Pons (tissue), 1 donor: ENCODE results near the gene C9orf85.
"Not testable (repeated sequence)": the region's sequence is repeated elsewhere in the genome, so short reads cannot be mapped to it uniquely, and the experiment has no call there.

Source experiments
- DNase-seq: peaks from one replicate; pipeline ENCODE4 v3.0.0-alpha.2; 2016; ENCODE audit warnings: low spot score

The C9orf85 gene

DNA sequence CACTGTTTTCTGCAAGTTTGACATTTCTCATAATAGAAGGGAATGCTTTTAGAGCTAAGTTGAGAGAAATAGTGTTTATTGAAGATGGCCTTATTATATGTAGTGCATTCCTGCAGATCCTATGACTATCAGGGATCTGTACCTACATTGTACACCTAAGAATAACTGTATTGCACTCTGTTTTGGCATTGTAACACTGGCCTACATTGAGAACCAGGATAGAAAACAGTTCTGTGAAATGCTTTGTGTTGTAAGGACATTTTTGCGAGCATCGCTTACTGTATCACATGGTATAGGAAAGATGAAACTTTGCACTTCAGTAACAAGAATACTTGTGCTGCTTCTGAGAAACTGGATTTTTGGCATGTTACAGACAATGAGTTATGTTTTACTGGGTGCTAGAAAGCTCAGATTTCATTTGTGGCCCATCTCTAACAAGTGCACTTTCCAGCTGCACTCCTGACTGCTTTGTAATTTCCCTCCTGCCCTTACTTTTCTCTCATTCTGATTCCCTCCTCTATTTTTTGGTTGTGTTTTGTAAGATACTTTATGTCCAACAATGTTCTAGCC, 30.6 kb downstream of the C9orf85 start:
- DNase-seq, result peak; percentile 70

GRCh38 chr9:71944754-71945375, 33.4 kb downstream of the C9orf85 start:
- peak; percentile 86 for DNase-seq

GRCh38 chr9:71954652-71955051, 43.2 kb downstream of the C9orf85 start:
- DNase-seq, result not testable (repeated sequence)

GRCh38 chr9:71955300-71955915, 44.0 kb downstream of the C9orf85 start:
- no peak for DNase-seq

DNA sequence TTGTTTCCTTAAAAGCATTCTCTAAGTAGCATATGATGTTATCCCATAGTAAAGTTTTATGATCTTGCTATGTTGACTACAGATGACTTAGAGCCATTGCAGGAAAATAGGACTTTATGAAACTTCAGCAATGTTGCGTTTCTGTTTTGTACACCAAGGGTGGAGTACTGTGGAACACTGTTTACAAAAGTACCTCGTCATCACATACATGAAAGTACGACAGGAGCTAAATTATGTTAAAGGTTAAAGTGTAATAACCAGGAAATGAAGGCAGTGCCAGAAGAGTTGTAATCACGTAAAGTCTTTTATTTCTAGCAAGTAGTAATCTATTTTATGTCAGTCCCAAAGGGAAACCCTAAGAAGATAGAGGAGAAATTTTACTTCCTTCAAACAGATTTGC, 50.9 kb downstream of the C9orf85 start:
- no peak for DNase-seq

DNA sequence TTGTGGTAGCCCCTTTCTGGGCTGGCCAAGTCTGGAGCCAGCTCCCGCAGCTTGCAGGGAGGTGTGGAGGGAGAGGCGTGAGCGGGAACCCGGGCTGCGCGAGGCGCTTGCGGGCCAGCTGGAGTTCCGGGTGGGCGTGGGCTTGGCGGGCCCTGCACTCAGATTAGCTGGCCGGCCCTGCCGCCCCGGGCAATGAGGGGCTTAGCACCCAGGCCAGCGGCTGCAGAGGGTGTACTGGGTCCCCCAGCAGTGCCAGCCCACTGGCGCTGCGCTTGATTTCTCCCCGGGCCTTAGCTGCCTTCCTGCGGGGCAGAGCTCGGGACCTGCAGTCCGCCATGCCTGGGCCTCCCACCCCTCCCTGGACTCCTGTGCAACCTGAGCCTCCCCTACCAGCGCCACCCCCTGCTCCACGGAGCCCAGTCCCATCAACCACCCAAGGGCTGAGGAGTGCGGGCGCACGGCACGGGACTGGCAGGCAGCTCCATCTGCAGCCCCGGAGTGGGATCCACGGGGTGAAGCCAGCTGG, 52.1 kb downstream of the C9orf85 start:
- DNase-seq, result not testable (repeated sequence)

- DNase-seq, result no peak
Observed at GRCh38 chr9:71965403-71965802, 54.0 kb downstream of the C9orf85 start.

DNA sequence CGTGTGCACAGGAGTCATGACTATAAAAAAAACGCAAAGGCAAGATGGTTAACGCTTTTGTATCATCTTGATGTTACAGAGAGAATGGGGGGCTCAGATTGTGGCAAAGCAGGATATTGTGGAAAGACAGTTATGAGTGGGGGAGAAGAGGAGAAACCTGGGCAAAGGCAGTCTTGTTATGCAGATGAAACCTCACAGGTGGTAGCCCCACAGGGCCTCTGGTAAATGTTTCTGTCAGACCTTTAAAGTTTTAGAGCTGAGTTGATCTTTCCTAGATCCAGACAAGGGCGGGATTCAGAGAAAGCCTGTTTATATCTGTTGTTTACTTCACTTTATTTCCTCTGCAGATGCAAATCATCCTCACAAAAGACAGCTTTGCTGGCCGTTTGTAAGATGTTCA, 55.2 kb downstream of the C9orf85 start:
- no peak for DNase-seq

DNA sequence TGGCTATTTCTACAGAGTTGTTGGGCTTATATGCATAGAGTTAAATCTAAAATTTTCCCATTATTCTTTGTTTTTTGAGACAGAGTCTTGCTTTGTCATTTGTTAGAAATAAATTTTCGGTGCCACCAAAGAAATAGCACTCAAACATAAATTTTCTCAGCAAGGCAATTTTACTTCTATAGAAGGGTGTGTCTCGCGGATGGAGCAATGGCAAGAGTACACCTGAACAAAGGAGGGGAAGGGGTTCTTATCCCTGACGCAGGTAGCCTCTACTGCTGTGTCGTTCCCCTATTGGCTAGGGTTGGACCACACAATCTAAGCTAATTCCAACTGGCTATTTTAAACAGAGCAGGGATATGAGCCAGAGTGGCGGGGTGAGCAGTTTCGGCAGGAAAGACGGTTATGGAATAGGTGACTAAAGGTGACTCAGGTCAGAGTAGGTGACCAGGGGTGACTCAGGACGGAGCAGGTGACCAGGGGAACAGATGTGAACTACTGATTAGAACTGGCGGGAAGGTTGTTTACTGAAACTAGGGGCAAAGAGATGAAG, 57.2 kb downstream of the C9orf85 start:
- no peak for DNase-seq

GRCh38 chr9:71975833-71976232, 64.4 kb downstream of the C9orf85 start:
- peak; percentile 34 for DNase-seq

DNA sequence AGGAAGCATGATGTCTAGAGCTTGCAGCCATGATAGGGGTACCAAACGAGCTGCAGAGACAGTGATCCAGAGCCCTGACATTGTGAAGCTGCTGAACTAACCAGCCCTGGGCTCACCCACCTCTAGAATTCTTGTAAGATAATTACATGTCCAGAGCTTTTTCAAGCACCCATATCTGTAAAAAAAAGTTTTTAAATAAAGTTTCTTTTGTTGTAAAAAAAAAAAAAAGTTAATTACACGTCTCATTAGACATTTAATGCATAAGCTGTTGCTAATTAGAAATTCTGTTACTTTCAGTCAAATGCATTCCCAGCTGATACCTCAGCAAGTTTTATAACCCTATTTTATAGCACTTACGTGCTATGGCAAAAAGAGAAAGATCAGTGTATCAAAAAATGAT, 65.6 kb downstream of the C9orf85 start:
- DNase-seq, result no peak

GRCh38 chr9:71980266-71981190, 69.1 kb downstream of the C9orf85 start:
- peak; percentile 44 for DNase-seq

GRCh38 chr9:71981944-71982343, 70.5 kb downstream of the C9orf85 start:
- DNase-seq, result no peak

- no peak for DNase-seq
Observed at GRCh38 chr9:71984403-71984802, 73.0 kb downstream of the C9orf85 start.

DNA sequence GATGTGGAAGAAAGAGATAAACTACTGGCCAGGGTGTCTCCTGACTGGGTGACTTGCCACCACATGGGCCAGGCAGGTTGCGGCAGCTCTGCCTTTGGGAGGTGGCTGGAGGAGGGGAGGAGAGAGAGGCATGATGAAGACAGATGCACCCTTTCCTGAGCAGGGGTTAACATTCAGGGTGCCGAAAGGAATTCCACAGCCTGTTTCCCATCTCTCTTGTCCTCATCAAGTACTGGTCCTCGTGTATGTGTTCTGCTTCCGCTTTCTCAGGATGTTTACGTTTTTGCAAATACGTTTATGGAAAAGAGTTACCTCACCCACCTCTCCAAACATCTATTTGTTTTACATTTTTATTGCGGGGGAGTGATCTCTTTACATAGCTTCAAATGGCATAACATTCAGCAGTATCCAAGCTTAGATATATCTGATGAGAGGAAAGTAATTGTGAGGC, 73.4 kb downstream of the C9orf85 start:
- DNase-seq, result no peak

- DNase-seq, result no peak
Observed at GRCh38 chr9:71985297-71985911, 74.0 kb downstream of the C9orf85 start.

DNA sequence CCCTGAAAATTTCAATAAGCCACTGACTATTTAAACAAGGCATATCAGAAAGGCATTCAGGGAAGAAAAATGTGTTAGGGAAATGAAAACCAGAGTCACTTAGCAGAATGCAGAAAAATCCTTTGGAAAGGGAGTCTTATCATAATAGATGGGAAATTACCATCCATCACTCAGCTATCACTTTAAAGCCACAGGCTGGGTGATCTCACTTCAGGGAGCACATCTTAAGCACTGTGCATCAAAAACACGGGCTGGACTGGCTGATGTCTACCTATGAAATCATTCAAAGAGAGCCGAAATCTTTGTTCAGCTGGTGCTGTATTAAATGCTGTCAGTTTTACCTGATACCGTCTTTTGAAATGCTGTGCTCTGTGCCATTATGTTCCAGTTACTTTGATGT, 75.5 kb downstream of the C9orf85 start:
- DNase-seq, result no peak

DNA sequence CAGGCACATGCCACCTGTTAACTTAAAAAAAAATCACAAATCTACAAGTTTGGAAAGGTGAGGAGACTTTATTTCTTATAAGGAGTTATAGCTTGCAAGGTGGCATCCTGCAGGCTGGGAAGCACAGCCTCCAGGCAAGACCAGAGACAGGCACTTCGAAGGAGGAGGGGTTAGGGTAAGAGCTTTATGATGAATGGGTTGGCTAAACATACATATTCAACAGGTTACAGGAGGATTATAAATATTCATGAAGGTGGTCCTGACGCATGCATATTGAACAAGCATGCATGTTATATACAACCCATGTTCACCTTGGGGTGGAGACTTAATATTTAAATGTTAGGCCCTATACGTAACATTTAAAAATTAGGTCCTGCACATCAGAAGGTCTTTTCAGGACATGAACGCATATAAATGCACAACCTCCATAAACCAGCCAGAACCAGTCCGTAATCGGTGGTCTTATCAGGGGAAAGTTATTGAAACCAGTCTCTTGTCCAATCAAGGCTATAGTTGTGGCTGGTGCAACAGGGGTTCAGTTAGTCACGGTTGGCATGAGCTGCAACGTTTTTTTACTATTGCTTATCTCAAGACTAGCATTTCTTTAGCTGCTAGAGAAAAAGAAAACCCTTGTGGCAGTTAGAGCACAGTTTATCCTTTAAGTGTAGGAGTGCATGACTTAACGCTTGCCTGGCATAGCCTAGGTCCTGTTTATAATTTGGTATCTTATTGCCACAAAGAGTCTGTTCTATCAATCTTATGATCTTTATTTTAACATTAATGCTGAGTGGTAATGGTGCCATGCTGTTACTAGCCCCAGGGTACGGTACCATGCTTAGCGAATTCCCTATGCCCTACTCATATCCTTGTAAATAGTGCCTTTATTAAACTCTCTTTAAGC, 76.3 kb downstream of the C9orf85 start:
- DNase-seq, result no peak

- DNase-seq, result no peak
Observed at GRCh38 chr9:71990466-71990865, 79.0 kb downstream of the C9orf85 start.

DNA sequence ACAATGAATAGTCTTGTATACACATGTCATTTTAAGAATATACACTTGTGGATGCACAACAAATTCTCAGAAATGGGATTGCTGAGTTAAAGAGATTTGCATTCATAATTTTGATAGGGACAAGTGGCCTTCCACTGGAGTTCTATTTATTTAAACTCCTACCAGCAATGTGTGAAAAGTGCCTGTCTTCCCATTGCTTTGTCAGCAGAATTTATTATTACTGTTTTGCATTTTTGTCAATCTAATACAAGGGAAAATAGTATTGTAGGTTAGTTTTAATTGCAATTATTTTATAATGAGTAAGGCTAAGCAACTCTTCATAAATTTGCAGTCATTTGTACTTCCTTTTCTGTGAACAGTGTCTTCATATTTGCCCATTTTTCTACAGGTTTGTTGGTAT, 94.0 kb downstream of the C9orf85 start:
- no peak for DNase-seq
